Colonic mucosa (tissue), 4 donors: ENCODE data around the gene LAIR2. TPM values are rescaled to one million over a fixed set of nuclear protein-coding genes. Genes with fewer than 3 reads are reported as not detected.

Source experiments
- DNase-seq: peaks from one replicate; pipeline ENCODE4 v3.0.0-alpha.2; 2020
- H3K27ac ChIP-seq: fragments of 200-600 bp; one replicate; pipeline ENCODE4 v1.8.0; 2021
- H3K27me3 ChIP-seq: fragments of 200-600 bp; one replicate; pipeline ENCODE4 v1.8.0; 2021
- H3K36me3 ChIP-seq: fragments of 200-600 bp; one replicate; pipeline ENCODE4 v1.8.0; 2021
- H3K4me1 ChIP-seq: fragments of 200-600 bp; one replicate; pipeline ENCODE4 v1.8.0; 2021; ENCODE audit warnings: mild to moderate bottlenecking
- H3K4me3 ChIP-seq: fragments of 200-600 bp; one replicate; pipeline ENCODE4 v1.8.0; 2021
- H3K9ac ChIP-seq, 2 donors: one replicate each; pipeline ENCODE4 v1.7.0; 2013; ENCODE audit warnings: control low read depth in 2 of 2, low read depth in 2 of 2, low read length in 2 of 2
- H3K9me3 ChIP-seq: fragments of 200-600 bp; one replicate; pipeline ENCODE4 v1.8.0; 2021
- CTCF ChIP-seq: fragments of 200-600 bp; IDR thresholded peaks from one replicate; pipeline ENCODE4 v1.8.0; 2022; ENCODE audit warnings: antibody characterized with exemption, mild to moderate bottlenecking
- intact Hi-C: fragments of 100-400 bp; cut with DNase I; formaldehyde crosslinking; loops from one replicate; pipeline ENCODE4 v1.14.1; 2022
- total RNA-seq, 2 donors: library from RNA; stranded (reverse); fragmentation: NEBNext Ultra II Directional in 1 of 2; extraction: Animal tissue kit (Norgen Biotek cat#: 25700) in 1 of 2; gene quantifications; one replicate each; pipeline ENCODE4 v1.2.1, GENCODE V29; 2021
- donor health status: healthy.
- donor health status: DM: no; HTN: no; CAD: no.
- donor health status: DM: no; HTN: no; CAD: no.

Gene LAIR2
- total RNA-seq, 2 donors from 2014 or later: 0.37 TPM; not detected in 1

- Histone ChIP-seq H3K27ac (no peak overlapping the region), H3K4me3 (no peak overlapping the region), H3K36me3 (no peaks in the 10 kb centered on the region), H3K9me3 (no peaks in the 10 kb centered on the region), H3K4me1 (no peaks in the 10 kb centered on the region), H3K9ac (no peak overlapping the region), H3K27me3 (no peaks in the 10 kb centered on the region)
- DNase-seq: no peak
- intact Hi-C loops: no loop called here
- TF ChIP-seq CTCF: no peak
Observed at GRCh38 chr19:54558339-54558738, 55.7 kb downstream of the LAIR2 start.

Other genes starting within 250 kb of the LAIR2 start
- gene LILRB5, start 245.6 kb upstream of the LAIR2 start, total RNA-seq: 1 to 10 TPM; 2.2 to 8.6 TPM
- 1 to 10 TPM; 1.3 to 5.3 TPM for gene LILRB2, start 221.7 kb upstream of the LAIR2 start, total RNA-seq
- gene LILRA5, start 189.7 kb upstream of the LAIR2 start, total RNA-seq: 1 to 10 TPM in 1 of 2 donors, under 1 TPM in 1; 0.42 to 2.7 TPM
- not detected for gene LILRA4, start 163.7 kb upstream of the LAIR2 start, total RNA-seq
- 1 to 10 TPM; 5.2 to 9.3 TPM for gene LAIR1, start 137.9 kb upstream of the LAIR2 start, total RNA-seq
- 1 to 10 TPM in 1 of 2 donors, under 1 TPM in 1; 0.47 to 2.4 TPM for gene TTYH1, start 87.4 kb upstream of the LAIR2 start, total RNA-seq
- gene LENG8, start 53.6 kb upstream of the LAIR2 start, total RNA-seq: 100 to 1,000 TPM in 1 of 2 donors, 10 to 100 TPM in 1; 80.2 to 154 TPM
- 10 to 100 TPM; 18.2 to 24.6 TPM for gene LENG9, start 39.1 kb upstream of the LAIR2 start, total RNA-seq
- gene CDC42EP5, start 29.5 kb upstream of the LAIR2 start, total RNA-seq: 100 to 1,000 TPM; 444 to 601 TPM
- gene LILRA2, start 71.0 kb downstream of the LAIR2 start, total RNA-seq: under 1 TPM; 0.35 to 0.85 TPM
- gene LILRA1, start 90.8 kb downstream of the LAIR2 start, total RNA-seq: under 1 TPM; 0.15 to 0.50 TPM
- gene LILRB1, start 127.7 kb downstream of the LAIR2 start, total RNA-seq: 1 to 10 TPM; 2.1 to 3.6 TPM
- gene LILRB4, start 160.2 kb downstream of the LAIR2 start, total RNA-seq: 1 to 10 TPM; 1.4 to 2.8 TPM
- gene KIR3DL3, start 221.6 kb downstream of the LAIR2 start, total RNA-seq: not detected
- not detected for gene KIR2DL3, start 235.7 kb downstream of the LAIR2 start, total RNA-seq